A549 (cell line): ENCODE data around the gene TEN1.

ENCODE experiments used
- CBX8 ChIP-seq: fragments of 200-600 bp; sonication (generic); IDR thresholded peaks from 2 replicates; pipeline ENCODE4 v1.6.1; 2016
- CEBPB ChIP-seq, 2 experiments: fragments of >200 bp in 1 of 2; sonication (Bioruptor Twin) in 1 of 2; formaldehyde crosslinking in 1 of 2; IDR thresholded peaks; 2 replicates each; pipeline ENCODE4 v1.6.1; 2012 to 2016
- CHD2 ChIP-seq: fragments of 150-350 bp; IDR thresholded peaks from 2 replicates; pipeline ENCODE4 v1.6.1; 2014; ENCODE audit warnings: low read length; ENCODE audit not compliant: partially characterized antibody
- CTCF ChIP-seq: fragments of >200 bp; sonication (Bioruptor Twin); formaldehyde crosslinking; IDR thresholded peaks from 3 replicates; pipeline ENCODE4 v1.5.1; 2016
- JUN ChIP-seq, 2 experiments: fragments of >200 bp; sonication (Bioruptor Twin); formaldehyde crosslinking; IDR thresholded peaks; 2 replicates in 1 of 2; 3 replicates in 1 of 2; pipeline ENCODE4 v1.6.1; 2016 to 2017
- NR3C1 ChIP-seq: fragments of >200 bp; sonication (Bioruptor Twin); formaldehyde crosslinking; IDR thresholded peaks from 3 replicates; pipeline ENCODE4 v1.6.1; 2017
- POLR2A ChIP-seq: IDR thresholded peaks from 2 replicates; pipeline ENCODE4 v1.6.1; 2012; ENCODE audit warnings: mild to moderate bottlenecking, low read length
- RAD21 ChIP-seq, 2 experiments: fragments of >200 bp in 1 of 2; sonication (Bioruptor Twin) in 1 of 2; formaldehyde crosslinking in 1 of 2; IDR thresholded peaks in 1 of 2; conservative IDR thresholded peaks in 1 of 2; 2 replicates in 1 of 2; 3 replicates in 1 of 2; pipeline ENCODE4 v1.6.1; 2012 to 2018; ENCODE audit warnings: inconsistent platforms in 1 of 2
- RCOR1 ChIP-seq: fragments of 150-350 bp; IDR thresholded peaks from 2 replicates; pipeline ENCODE4 v1.6.1; 2014; ENCODE audit warnings: antibody characterized with exemption, low read length, low read depth
- RFX5 ChIP-seq: fragments of 450-650 bp; IDR thresholded peaks from 2 replicates; pipeline ENCODE4 v1.7.1; 2014; ENCODE audit warnings: antibody characterized with exemption, mild to moderate bottlenecking, moderate library complexity
- SMC3 ChIP-seq: fragments of >200 bp; sonication (Bioruptor Twin); formaldehyde crosslinking; IDR thresholded peaks from 3 replicates; pipeline ENCODE4 v1.6.1; 2018; ENCODE audit warnings: inconsistent platforms
- TP53 ChIP-seq: fragments of 250-450 bp; sonication (Bioruptor Pico); IDR thresholded peaks from 2 replicates; pipeline ENCODE4 v1.5.0; 2021; ENCODE audit warnings: mild to moderate bottlenecking, moderate library complexity
- USF2 ChIP-seq: fragments of 450-650 bp; IDR thresholded peaks from 2 replicates; pipeline ENCODE4 v1.6.1; 2014; ENCODE audit warnings: antibody characterized with exemption

GRCh38 chr17:76025294-76025693 lies 46.3 kb downstream of the TEN1 start:
- no peak for TF ChIP-seq CTCF
- TF ChIP-seq CHD2 = no peak
- no peak for TF ChIP-seq SMC3
- TF ChIP-seq JUN (IDR thresholded peaks at IDR 0.05) = no peak
- TF ChIP-seq POLR2A = no peak
- no peak for TF ChIP-seq USF2
- TF ChIP-seq RCOR1 = no peak
- no peak for TF ChIP-seq NR3C1
- no peak for TF ChIP-seq RAD21 (conservative IDR thresholded peaks at IDR 0.05 in 1 of 2, IDR thresholded peaks at IDR 0.05 in 1 of 2)
- TF ChIP-seq CBX8 = no peak
- TF ChIP-seq RFX5 = no peak
- TF ChIP-seq TP53 = no peak
- no peak for TF ChIP-seq CEBPB (IDR thresholded peaks at IDR 0.05)
